CD4-positive, alpha-beta T cell treated with Interferon gamma for 1 hour (primary cell): Measurements from ENCODE around the gene PLPP7.
"Not testable (repeated sequence)": the region's sequence is repeated elsewhere in the genome, so short reads cannot be mapped to it uniquely, and the experiment has no call there.

Source experiments
- DNase-seq: peaks from one replicate; pipeline ENCODE4 v3.0.0-alpha.2; 2020

The PLPP7 gene

DNA sequence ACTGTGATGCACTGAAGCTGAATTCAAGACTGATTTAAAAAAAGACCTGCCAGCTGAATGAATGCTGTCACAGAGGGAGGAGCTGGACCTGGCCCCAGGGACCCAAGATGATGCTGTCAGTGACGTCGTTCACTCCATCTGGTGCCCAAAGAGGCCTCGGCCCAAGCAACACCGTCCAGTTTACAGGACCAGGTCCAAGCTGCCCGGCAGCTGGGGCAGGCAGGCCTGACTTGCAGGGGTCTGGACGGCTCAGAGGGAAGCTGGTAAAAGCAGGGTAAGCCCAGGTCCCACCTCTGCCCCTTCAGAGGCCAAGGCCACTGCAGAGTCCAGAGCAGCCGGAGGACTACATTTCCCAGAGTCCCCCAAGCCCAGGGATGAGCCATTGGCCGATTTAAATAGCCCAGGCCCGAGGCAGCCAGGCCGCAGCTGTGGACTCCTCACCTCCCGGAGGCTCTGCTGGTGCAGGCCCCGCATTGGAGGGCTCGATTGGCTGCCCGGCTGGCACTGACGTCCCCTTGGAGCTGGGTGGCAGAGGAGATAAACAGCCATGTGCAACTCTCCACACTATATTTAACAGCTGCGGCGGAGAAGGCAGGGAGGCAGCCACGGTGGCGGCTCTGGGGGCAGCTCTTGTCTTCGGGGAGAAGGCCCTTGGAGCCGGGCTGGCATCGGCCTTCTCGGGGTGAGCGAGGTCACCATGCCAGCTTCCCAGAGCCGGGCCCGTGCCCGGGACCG, at the start of gene PLPP7:
TSS of gene PLPP7 (plus strand) at position 423 of the 735 bp plus-strand sequence. CDS start at position 698, 275 bp downstream.
- no peak for DNase-seq

DNA sequence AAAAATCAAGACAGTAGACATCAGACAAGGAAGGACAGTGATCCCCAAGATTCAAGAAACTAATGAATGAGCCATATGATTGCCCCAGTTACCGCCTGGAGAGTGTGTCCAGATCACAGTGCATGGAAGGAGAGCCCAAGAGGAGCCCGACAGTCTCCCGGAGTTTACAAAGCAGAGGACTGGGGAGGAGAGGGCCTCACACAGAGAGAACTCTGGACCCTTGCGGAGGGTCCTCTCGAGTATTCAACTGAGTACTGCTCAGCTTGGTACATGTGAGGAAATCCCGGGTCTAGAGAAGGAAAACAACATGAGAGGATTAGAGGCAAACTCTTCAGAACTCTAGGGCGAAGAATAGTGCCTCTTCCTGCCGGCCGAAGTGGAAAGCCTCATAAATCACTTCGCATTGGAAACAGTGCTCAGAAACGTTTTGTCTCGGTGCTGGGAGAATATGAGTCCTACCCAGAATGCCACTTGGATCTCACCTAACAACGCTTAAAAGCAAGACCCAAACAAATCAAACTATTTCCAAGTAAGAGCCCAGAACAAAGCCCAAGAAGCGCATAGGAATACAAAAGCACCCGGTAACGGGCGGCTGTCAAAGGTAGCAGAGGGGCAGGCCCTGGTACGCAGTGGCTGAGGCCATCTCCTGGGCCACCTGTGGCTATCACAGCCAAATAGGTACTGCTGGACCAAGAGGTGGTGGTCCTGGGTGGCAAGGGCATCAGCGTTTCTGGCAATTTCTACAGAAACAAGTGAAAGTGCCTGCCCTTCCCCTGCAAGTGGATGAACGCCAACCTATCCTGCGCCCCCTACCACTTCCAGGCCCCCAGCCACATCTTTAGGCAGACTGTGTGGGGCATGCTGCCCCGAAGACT, 49.2 kb upstream of the PLPP7 start:
- no peak for DNase-seq

DNA sequence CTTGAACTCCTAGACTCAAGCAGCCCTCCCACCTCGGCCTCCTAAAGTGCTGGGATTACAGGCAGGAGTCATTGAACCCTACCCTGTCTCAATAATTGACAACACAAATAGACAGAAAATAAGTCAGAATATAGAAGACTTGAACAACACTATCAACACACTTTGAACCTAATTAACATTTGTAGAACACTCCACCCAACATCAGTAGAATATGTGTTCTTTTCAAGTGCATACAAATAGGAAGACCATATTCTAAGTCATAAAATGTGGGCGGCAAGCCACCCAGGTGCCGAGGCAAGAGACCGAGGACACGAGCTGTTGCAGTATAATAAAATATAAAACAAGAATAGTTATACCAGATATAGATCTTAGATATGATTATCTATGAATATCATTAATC, 45.2 kb upstream of the PLPP7 start:
- DNase-seq = not testable (repeated sequence)

DNA sequence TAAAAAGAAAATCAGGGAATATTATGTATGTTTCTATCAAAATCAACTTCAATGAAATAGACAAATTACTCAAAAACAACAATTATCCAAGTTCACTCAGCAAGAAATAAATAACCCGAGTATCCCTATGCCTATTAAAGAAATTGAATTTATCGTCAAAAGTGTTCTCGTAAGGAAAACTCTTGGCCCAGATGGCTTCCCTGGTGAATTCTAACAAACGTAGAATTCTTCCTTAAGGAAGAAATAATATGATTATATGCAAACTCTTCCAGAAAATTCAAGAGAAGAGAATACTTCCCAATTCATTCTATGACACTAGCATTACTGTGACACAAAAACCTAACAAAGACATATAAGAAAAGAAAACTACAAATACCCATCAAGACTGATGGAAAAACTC, 42.9 kb upstream of the PLPP7 start:
- no peak for DNase-seq

DNA sequence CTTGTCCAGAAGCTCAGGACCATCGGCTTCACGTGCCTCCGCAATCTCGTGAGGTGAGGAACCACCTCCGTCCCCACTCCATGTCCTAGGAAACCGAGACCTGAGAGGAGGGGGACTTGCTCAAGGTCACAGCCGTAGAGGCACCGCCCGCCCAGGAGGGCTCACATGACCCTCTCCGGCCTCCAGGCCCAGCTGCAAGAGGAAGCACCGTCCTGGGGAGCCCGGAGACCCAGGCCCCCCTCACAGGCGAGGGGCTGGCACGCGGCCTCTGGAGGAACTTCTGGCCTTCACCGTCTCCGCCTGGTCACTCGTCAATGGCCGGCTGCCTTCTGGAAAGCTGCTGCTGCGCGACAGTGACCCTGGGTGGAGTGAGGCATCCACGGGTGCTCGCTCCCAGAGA, 37.4 kb upstream of the PLPP7 start:
- DNase-seq = no peak

DNA sequence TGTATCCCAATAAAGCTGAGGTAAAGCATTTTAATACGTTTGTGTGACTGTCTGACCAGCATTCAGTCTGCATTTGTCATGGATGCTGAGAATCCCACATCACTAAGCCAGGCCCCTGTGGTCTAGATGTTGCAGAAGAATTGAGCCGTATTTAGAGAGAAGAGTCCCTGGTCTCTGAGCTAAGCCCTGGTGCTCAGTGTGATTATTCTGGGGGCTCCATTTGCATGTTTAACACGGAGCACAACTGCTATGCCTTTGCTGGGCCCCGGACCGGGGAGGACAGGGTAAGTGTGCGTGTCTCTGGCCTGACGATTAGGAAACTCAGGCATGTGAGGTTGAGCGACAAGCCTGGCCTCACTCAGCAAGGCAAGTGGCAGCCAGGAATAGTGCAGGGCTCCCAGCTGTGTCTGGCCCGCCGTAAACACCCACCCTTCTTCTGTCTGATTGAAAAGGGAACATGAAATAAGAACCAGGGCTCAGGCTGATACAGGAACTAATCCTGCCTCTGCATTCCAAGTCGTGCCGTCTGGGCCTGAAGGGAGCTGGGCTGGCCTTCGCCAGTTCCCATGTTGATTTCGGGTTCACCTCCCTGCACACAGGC, 35.5 kb upstream of the PLPP7 start:
- DNase-seq = no peak

DNA sequence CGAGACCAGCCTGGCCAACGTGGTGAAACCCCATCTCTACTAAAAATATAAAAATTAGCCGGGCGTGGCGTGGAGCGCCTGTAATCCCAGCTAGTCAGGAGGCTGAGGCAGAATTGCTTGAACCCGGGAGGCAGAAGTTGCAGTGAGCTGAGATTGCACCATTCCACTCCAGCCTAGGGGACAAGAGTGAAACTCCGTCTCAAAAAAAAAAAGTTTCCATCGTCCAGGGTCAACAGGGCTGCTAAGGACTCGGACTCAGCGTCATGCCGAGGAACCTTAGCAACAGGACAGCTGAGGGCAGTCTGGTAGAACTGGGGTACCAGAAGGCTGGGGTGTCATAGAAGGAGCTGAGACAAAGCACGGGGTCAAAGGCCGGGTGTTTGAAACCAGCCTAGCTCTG, 34.9 kb upstream of the PLPP7 start:
- DNase-seq = no peak

DNA sequence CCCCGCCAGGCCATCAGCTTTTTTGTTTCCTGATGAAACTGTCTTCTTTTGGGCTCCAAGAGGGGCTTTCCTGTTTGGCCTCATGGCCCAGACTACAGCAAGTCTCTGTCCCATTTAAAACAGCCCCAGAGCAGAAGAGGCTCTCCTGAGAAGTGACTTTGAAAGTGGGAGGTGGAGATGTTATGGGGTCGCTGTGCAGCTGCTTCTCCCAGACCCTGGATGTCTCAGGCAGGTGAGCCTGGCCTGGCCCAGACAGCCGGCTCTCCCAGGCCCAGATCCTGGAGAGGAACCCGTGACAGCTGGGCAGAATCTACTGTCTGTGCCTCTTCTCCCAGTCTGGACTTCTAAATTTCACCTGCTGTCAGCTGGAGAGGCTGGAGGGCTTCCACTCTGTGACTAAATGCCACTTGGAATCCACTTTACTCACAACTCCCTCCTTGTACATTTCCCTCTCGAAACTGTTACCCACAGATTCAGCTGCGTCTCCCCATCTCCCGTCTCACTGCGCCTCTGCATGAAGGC, 33.8 kb upstream of the PLPP7 start:
- no peak for DNase-seq

DNA sequence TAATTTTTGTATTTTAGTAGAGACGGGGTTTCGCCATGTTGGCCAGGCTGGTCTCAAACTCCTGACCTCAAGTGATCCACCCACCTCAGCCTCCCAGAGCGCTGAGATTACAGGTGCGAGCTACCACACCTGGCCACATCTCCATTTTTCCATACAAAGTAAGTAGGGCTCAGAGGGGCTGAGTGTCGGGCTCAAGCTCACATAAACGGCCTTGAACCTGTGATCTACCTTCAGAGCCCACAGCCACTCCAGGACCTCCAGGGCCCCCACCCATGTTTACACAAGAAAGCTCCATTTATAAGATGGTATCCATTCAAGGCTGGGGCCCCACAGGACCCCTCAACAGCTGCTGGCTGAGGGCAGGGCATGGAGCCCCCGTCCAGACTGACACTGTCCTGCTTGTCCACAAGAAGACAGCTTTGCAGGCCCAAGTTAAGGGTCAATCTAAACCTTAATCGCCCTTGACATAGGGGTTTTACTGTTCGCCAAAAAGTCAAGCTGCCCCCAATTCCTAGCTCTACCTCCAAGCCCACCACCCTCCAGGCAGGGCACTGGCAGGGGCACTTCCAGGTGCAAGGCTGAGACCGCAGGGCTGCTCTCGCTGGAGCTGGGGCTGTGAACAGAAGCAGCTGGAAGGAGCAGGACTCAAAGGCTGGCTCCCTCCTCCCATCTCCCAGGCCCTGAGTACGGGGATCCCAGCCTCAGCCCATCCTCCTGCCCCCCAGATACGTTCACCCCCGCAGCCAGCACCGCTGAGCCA, 32.1 kb upstream of the PLPP7 start:
- DNase-seq = no peak

DNA sequence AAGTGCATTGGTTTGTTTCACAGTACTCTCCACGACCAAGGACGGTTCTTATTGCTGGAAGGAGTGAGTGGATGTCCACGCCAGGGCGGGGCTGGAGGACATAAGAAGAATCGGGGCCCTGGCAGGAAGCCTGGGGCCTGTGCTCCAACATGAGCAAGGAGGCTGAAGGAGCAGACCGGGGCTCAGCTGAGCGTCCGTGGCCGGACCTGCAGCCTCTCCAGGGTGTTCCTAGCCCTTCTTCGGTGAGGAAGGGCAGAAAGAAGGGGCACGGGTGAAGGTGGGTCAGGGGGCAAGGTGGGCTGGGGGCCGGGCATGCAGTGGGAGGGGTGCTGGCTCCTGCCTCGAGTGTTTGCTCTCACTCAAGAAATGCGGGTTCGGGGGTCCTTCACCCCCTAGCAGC, 31.3 kb upstream of the PLPP7 start:
- DNase-seq = no peak

DNA sequence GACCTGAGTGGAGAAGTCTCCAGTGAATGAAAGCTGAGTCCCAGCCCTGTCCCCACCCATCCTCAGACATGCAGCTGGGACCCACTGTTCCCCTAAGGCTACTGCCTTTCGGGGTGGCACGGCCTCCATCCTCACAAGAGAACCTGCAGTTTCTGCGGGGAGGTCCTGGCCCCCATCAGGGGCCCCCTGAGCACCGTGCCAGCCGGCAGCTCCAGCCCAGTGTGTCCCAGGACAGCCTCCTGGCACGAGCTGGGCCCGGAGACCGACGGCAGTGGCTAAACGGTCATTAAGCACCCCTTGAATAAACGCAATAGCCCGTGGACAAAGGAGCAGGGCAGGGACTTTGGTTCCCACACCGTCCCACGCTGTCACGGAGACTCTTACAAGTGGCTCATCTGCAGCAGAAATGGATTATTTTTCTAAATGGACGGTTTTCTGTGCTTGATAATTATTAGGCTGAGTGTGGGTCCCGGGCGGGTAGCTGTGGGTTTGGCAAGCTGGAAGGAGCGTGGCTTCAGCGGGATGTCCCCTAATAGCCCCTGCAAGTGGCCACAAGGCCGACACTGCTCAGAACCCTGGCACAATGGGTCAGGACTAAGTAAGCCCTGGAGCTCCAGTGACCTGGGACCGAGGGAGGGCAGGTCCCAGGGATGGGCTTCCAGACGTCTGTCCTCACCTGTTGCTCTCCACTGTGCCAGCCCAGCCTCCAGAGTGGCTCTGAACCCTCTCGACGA, 30.7 kb upstream of the PLPP7 start:
- DNase-seq = no peak

DNA sequence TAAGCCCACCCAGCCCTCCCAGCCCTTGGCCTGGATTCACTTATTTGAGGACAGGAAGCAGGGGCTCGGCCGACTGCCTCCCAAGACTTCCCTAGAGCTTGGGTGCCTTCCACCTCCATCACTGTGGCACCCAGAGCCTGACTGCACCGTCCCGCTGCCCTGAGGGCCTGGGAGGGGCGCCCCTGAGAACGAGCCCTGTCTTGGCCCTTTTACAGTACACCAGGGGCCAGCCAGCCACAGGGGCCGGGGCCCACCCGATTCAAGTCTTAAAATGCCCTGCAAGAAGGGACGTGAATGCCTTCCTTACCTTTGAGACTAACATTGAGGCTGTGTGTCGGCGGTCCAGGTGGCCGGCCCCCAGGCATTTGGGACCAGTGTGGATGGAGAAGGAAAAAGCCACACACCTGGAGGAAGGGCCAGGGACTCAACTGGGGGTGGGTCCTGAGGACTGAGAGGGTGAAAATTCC, 30.1 kb upstream of the PLPP7 start:
- no peak for DNase-seq

DNA sequence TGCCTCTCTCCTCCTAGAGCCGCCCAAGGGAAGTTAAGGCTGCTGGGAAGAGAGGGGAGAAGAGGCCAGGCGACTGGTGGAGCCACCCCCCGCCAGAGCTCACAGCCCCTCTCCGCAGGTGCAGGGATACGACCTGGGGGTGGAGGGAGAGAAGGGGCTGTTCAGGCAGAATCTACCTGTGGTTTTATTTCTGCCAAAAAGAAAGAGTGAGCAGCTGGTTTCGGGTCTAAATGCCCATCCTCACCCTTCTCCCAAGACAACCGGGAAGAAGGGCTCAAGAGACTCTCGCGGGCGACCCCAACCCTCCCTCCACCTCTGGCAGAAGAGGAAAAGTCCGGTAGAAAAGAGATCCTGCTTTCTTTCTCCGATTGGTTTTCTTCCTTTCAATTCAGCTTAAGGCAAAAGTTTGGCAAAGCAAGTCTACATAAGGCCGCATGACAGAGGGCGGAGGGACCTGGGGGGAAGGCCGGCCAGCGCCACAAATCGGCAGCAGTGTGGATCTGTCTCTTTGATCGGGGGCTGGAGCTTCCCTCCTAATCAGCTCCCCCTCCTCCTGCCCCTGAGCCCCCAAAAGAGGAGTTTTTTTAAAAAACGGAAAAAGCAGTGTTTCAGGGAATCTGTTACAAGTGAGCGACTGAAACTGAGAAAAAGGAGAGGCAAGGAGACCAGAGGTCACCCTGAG, 29.5 kb upstream of the PLPP7 start:
- no peak for DNase-seq

DNA sequence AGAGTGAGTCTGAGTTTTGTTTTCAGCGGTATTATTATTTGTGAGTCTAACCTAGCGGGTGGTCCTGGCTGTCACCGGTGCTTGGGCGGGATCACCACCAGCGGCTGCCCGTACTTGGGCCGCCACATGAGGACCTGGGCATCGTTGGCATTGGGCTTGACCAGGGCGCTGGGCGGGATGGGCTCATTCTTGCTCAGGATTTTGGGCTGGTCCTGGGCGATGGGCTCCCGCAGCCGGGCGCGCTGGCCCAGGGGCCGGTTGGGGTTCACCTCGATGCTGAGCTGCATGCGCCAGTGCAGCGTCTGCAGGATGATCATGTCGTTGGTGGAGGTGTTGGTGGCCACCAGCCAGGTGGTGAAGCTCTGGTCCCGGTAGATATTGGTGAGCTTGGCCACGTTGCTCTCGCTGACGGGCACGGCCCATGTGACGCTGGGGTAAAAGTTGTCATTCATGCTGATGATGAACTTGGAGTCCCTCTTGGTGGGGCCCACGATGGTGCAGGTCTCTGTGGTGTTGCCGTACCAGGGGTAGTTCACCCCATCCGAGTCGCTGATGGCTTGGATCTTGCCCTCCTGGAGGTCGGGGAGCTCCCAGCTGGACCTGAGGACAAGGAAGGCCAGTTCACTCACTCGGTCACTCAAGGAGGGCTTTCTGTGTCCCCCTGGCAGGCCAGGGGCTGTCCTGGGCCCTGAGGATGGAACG, 28.6 kb upstream of the PLPP7 start:
- no peak for DNase-seq

DNA sequence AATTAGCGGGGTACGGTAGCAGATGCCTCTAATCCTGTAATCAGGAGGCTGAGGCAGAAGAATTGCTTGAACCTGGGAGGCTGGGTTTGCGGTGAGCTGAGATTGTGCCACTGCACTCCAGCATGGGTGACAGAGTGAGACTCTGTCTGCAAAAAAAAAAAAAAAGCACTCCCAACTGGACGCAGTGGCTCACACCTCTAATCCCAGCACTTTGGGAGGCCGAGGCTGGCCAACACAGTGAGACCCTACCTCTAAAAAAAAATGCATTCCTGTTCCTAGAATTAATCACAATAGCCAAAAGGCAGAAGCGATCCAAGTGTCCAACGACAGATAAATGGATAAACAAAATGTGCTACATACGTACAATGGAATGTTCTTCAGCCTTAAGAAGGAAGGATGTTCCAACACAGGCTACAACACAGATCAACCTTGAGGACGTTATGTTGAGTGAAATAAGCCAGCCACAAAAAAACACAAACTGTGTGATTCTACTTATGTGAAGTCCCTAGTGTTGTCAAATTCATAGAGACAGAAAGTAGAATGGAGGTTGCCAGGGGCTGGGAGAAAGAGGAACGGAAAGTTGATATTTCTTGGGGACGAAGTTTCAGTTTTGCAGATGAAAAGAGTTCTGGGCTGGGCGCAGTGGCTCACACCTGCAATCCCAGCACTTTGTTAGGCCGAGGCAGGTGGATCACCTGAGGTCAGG, 27.0 kb upstream of the PLPP7 start:
- no peak for DNase-seq

DNA sequence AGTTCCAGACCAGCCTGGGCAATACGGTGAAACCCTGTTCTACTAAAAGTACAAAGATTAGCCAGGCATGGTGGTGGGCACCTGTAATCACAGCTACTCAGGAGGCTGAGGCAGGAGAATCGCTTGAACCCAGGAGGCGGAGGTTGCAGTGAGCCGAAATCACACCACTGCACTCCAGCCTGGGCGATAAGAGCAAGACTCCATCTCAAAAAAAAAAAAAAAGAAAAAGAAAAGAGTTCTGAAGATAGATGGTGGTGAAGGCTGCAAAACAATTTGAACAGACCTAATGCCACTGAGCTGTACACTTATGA, 26.5 kb upstream of the PLPP7 start:
- DNase-seq = not testable (repeated sequence)

DNA sequence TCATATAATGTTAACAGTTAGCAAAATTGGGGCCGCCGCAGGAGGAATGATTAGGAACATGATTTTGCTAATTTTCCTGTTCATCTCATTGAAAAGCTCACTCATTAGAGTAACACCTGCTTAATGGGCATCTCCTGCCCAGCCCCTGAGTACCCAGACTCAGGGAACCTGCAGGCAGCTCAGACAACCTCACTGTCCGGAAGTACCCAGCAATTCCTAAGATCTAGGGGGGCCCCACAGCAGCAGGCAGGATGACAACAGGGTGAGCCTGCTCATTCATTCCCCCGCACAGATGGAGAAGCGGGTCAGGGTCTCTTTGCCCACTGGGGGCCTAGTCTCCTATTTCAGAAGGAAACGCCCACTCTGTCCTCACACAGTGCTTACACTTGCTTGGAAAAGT, 25.8 kb upstream of the PLPP7 start:
- no peak for DNase-seq

DNA sequence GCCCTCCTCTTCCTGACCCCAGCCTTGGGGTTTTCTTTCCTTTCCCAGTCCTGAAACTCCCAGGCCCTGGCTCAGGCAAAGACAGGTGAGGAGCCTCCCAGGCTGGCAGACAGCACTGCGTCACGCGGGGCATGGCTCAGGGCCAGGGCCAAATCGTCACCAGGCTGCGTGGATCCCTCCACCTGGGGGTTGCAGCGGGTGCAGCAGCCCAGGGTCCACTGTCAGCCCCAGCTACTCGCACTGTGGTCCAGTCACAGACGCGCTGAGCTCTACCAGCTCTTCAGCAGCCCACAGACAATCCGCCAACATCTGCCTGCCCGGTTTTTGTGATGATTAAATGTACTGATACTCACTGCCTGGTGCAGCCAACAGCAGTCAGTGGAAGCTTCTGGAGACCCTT, 25.3 kb upstream of the PLPP7 start:
- no peak for DNase-seq

DNA sequence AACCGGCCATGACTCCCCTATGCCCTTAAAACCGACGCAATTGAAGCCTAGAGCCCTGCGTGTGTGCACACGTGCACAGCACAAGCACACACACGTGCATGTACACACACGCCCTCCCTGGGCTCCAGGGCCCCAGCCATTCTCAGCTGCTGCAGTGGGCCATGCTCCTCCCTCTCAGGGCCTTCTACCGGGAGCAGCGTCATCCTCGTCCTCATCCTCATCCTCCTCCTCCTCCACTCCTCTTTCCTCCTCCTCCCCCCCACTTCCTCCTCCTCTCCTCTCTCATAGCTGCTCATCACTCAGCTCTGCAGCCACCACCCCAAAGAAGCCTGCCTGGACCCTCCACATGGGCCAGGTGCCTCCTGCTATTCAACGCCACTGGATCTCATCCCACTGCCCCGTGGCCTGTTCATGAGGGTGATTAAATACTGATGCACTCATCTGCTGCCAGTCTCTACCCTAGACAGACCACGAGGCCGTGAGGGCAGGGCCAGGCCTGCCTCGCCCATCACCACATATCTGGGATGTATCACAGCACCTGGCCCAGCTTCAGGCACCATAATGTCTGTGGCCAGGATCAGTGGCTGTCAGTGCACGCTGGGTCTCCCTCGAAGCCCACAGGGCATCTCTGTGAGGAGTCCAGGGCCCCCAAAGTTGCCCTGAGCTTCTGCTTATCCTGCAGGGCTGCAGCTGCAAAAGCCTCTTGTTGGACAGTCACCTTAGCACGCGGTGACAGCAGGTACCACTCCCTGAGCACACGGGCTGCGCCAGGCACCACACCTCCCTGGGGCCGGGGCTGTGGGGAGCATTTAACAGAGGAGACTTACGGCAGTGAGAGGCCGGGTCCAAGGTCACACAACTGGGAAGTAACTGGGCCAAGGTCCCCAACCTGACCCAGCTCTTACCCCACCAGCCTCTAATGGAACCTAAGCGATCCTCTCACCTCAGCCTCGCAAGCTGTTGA, 23.0 kb upstream of the PLPP7 start:
- no peak for DNase-seq
